A549 (cell line): ENCODE data around the gene OSBPL9. TPM values are rescaled to one million over a fixed set of nuclear protein-coding genes. Genes with fewer than 3 reads are reported as not detected.
"Not testable (repeated sequence)": the region's sequence is repeated elsewhere in the genome, so short reads cannot be mapped to it uniquely, and the experiment has no call there.

Experiments used
- ATAC-seq, 2 experiments: fragments of 200-7000 bp in 1 of 2; fragments of >200 bp in 1 of 2; cut with Nextera tagmentation in 1 of 2; cut with Tn5 transposase in 1 of 2; 3 replicates each; pipeline versions ENCODE4 v1.8.0 to v1.9.1; 2018 to 2020; ENCODE audit warnings: mild to moderate bottlenecking in 1 of 2, moderate library complexity in 1 of 2
- CTCF ChIA-PET: fragments of 300-600 bp; sonication (Branson Sonifier 250); formaldehyde crosslinking; extraction: SDS; loops from one replicate; lab custom pipeline; 2021; ENCODE audit warnings: antibody characterized with exemption, inconsistent platforms; lab: Yijun Ruan, JAX
- POLR2A ChIA-PET: fragments of 350-600 bp; formaldehyde crosslinking; extraction: SDS; loops from one replicate; lab custom pipeline; 2021; ENCODE audit warnings: antibody characterized with exemption, inconsistent platforms; lab: Yijun Ruan, JAX
- DNase-seq, 2 experiments: peaks; one replicate each; pipeline versions ENCODE4 v3.0.0 to v3.0.0-alpha.2; 2011 to 2016; ENCODE audit warnings: low read depth in 1 of 2, low spot score in 1 of 2
- FAIRE-seq: peaks from 2 replicates; lab custom pipeline; 2011; peaks lifted over from hg19 to GRCh38; lab: Jason Lieb, UNC
- H3K27ac ChIP-seq, 2 experiments: fragments of >200 bp; sonication (Bioruptor Twin); formaldehyde crosslinking; 3 replicates each; pipeline ENCODE4 v1.5.1; 2016 to 2017
- H3K4me1 ChIP-seq: fragments of >200 bp; sonication (Bioruptor Twin); formaldehyde crosslinking; 3 replicates; pipeline ENCODE4 v1.6.1; 2016
- H3K4me2 ChIP-seq: fragments of >200 bp; sonication (Bioruptor Twin); formaldehyde crosslinking; 3 replicates; pipeline ENCODE4 v1.6.1; 2016
- H3K4me3 ChIP-seq: fragments of >200 bp; sonication (Bioruptor Twin); formaldehyde crosslinking; 3 replicates; pipeline ENCODE4 v1.5.1; 2016
- H3K9me3 ChIP-seq: fragments of >200 bp; sonication (Bioruptor Twin); formaldehyde crosslinking; 3 replicates; pipeline ENCODE4 v1.6.1; 2016
- BHLHE40 ChIP-seq: IDR thresholded peaks from 2 replicates; pipeline ENCODE4 v1.6.1; 2012; ENCODE audit warnings: low read depth, low read length, inconsistent platforms
- CBX2 ChIP-seq: fragments of 200-600 bp; sonication (generic); IDR thresholded peaks from 2 replicates; pipeline ENCODE4 v1.6.1; 2016; ENCODE audit warnings: low read depth, mild to moderate bottlenecking, borderline replicate concordance
- CEBPB ChIP-seq, 2 experiments: fragments of >200 bp in 1 of 2; sonication (Bioruptor Twin) in 1 of 2; formaldehyde crosslinking in 1 of 2; IDR thresholded peaks; 2 replicates each; pipeline ENCODE4 v1.6.1; 2012 to 2016
- CHD2 ChIP-seq: fragments of 150-350 bp; IDR thresholded peaks from 2 replicates; pipeline ENCODE4 v1.6.1; 2014; ENCODE audit warnings: low read length; ENCODE audit not compliant: partially characterized antibody
- CHD4 ChIP-seq: fragments of 200-600 bp; sonication (generic); IDR thresholded peaks from 2 replicates; pipeline ENCODE4 v1.6.1; 2016; ENCODE audit warnings: antibody characterized with exemption, mild to moderate bottlenecking, borderline replicate concordance
- CTCF ChIP-seq: fragments of >200 bp; sonication (Bioruptor Twin); formaldehyde crosslinking; IDR thresholded peaks from 3 replicates; pipeline ENCODE4 v1.5.1; 2016
- EHF ChIP-seq: fragments of 250-450 bp; sonication (Bioruptor Pico); IDR thresholded peaks from 2 replicates; pipeline ENCODE4 v1.5.0; 2020; ENCODE audit warnings: mild to moderate bottlenecking
- ELK1 ChIP-seq: fragments of 150-350 bp; IDR thresholded peaks from 2 replicates; pipeline ENCODE4 v1.6.1; 2014; ENCODE audit warnings: low read depth, mild to moderate bottlenecking, low read length
- EP300 ChIP-seq, 2 experiments: fragments of >200 bp; sonication (Bioruptor Twin); formaldehyde crosslinking; IDR thresholded peaks; 2 replicates in 1 of 2; 3 replicates in 1 of 2; pipeline ENCODE4 v1.6.1; 2016 to 2017
- ESRRA ChIP-seq: fragments of 150-350 bp; IDR thresholded peaks from 2 replicates; pipeline ENCODE4 v1.6.1; 2014; ENCODE audit warnings: mild to moderate bottlenecking, low read length, borderline replicate concordance
- HOXA7 ChIP-seq: fragments of 250-450 bp; sonication (Bioruptor Pico); IDR thresholded peaks from 2 replicates; pipeline ENCODE4 v1.5.0; 2020; ENCODE audit warnings: mild to moderate bottlenecking, moderate library complexity
- JUN ChIP-seq, 2 experiments: fragments of >200 bp; sonication (Bioruptor Twin); formaldehyde crosslinking; IDR thresholded peaks; 2 replicates in 1 of 2; 3 replicates in 1 of 2; pipeline ENCODE4 v1.6.1; 2016 to 2017
- JUNB ChIP-seq: fragments of >200 bp; sonication (Bioruptor Twin); formaldehyde crosslinking; IDR thresholded peaks from 2 replicates; pipeline ENCODE4 v1.6.1; 2016
- KDM1A ChIP-seq: fragments of 200-600 bp; sonication (generic); IDR thresholded peaks from 2 replicates; pipeline ENCODE4 v1.6.1; 2016; ENCODE audit warnings: low read depth, mild to moderate bottlenecking
- KDM5A ChIP-seq: fragments of 200-600 bp; sonication (generic); IDR thresholded peaks from 2 replicates; pipeline ENCODE4 v1.6.1; 2016; ENCODE audit warnings: antibody characterized with exemption, mild to moderate bottlenecking
- NFE2L2 ChIP-seq: fragments of 150-350 bp; conservative IDR thresholded peaks from 2 replicates; pipeline ENCODE4 v1.6.1; 2014; ENCODE audit warnings: low read length
- POLR2A ChIP-seq: IDR thresholded peaks from 2 replicates; pipeline ENCODE4 v1.6.1; 2012; ENCODE audit warnings: mild to moderate bottlenecking, low read length
- POLR2AphosphoS2 ChIP-seq: conservative IDR thresholded peaks from 2 replicates; pipeline ENCODE4 v1.6.1; 2012; ENCODE audit warnings: low read length, improper control_type of control experiment, inconsistent platforms
- RAD21 ChIP-seq, 2 experiments: fragments of >200 bp in 1 of 2; sonication (Bioruptor Twin) in 1 of 2; formaldehyde crosslinking in 1 of 2; IDR thresholded peaks in 1 of 2; conservative IDR thresholded peaks in 1 of 2; 2 replicates in 1 of 2; 3 replicates in 1 of 2; pipeline ENCODE4 v1.6.1; 2012 to 2018; ENCODE audit warnings: inconsistent platforms in 1 of 2
- RCOR1 ChIP-seq: fragments of 150-350 bp; IDR thresholded peaks from 2 replicates; pipeline ENCODE4 v1.6.1; 2014; ENCODE audit warnings: antibody characterized with exemption, low read length, low read depth
- SMC3 ChIP-seq: fragments of >200 bp; sonication (Bioruptor Twin); formaldehyde crosslinking; IDR thresholded peaks from 3 replicates; pipeline ENCODE4 v1.6.1; 2018; ENCODE audit warnings: inconsistent platforms
- SREBF2 ChIP-seq: fragments of 450-650 bp; IDR thresholded peaks from 2 replicates; pipeline ENCODE4 v1.6.1; 2014; ENCODE audit warnings: mild to moderate bottlenecking, moderate library complexity
- TP53 ChIP-seq: fragments of 250-450 bp; sonication (Bioruptor Pico); IDR thresholded peaks from 2 replicates; pipeline ENCODE4 v1.5.0; 2021; ENCODE audit warnings: mild to moderate bottlenecking, moderate library complexity
- ZFP36 ChIP-seq: fragments of 450-650 bp; IDR thresholded peaks from 2 replicates; pipeline ENCODE4 v1.6.1; 2014; ENCODE audit warnings: borderline replicate concordance; ENCODE audit not compliant: partially characterized antibody
- ZNF302 ChIP-seq: fragments of 250-450 bp; sonication (Bioruptor Pico); IDR thresholded peaks from 2 replicates; pipeline ENCODE4 v1.9.0; 2021; ENCODE audit warnings: inconsistent platforms, mild to moderate bottlenecking, moderate library complexity
- ZSCAN20 ChIP-seq: fragments of 250-450 bp; sonication (Bioruptor Pico); IDR thresholded peaks from 2 replicates; pipeline ENCODE4 v1.8.0; 2022; ENCODE audit warnings: mild to moderate bottlenecking, moderate library complexity
- WGBS: methylation state at CpG from one replicate; pipeline ENCODE4 v1.1.6; 2017; ENCODE audit errors: missing lambda C conversion rate; 5-methylcytosine and 5-hydroxymethylcytosine counted together
- polyA plus RNA-seq, 4 experiments: library from polyadenylated mRNA; depleted of rRNA in 3 of 4; stranded (reverse); fragments of >200 nt; fragmentation: RNase III in 1 of 4; extraction: RNeasy Plus Mini Kit Qiagen cat#74134 plus additional on column Dnase treatment in 1 of 4; gene quantifications; 2 replicates in 3 of 4; 3 replicates in 1 of 4; pipeline ENCODE4 v1.2.3, GENCODE V29; 2011 to 2017
- TF ChIP-seq, protein P1 (sequence below): IDR thresholded peaks from 2 replicates; pipeline ENCODE4 v1.6.1; 2012

OSBPL9 gene
- polyA plus RNA-seq, 2 of the 4 experiments (the other 2 are of a cell fraction), result 52.6 to 93.7 TPM

DNA sequence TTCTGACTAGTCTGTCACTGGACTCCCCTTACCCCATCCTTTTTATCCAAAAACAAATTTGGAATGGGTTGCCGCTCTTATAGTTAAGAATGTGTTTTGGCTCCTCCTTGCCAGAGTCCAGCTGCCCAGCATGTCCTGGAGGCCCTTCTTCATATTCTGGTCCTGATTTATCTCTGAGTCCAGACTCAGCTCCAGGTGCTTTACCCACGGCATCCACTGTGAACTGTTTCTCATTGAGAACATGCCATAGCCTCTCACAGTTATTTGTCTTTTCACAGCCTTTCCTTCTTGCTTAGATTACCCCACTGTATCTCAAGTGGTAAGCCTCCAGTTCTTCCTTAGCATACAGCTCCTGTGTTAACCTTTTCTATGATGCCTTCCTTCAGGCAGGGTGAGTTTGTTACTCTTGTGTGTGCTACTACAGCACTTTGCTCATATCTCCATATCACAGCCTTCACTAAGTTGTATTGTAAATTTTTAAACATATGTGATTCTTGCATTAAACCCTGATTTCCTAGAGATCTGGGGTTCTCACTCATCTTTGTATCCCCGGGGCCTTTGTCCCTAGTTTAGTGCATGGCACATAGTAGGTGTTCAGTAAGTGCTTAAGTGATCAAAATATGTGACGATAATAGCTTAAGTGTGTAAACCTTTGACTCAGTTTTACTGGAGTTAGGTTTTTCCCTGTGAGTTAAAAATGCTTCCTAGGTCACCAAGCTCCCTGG, 116.0 kb downstream of the OSBPL9 start:
- Histone ChIP-seq H3K27ac (0 out of 6 replicates have a peak overlapping the region, but pooled peaks of 1 of the 2 experiments have one; percentile 34), H3K4me3 (no peak overlapping the region), H3K9me3 (no peaks in the 10 kb centered on the region), H3K4me2 (peak overlapping the region; percentile 92), H3K4me1 (peaks cover 72% of the 10 kb centered on the region)
- no peak for DNase-seq
- no peak for ATAC-seq
- CTCF ChIA-PET, result interaction anchor here (0.6 to 1.3 kb wide), 3 partner anchors 8 to 93 kb away, joined by 3 to 8 read pairs (median 4); no protein-coding TSS in a partner anchor
- POLR2A ChIA-PET, result no interaction called here
- no peak for TF ChIP-seq CHD4
- no peak for TF ChIP-seq BHLHE40
- no peak for TF ChIP-seq CHD2
- no peak for TF ChIP-seq CEBPB (IDR thresholded peaks at IDR 0.05)
- TF ChIP-seq HOXA7, result no peak
- TF ChIP-seq POLR2AphosphoS2, result no peak
- no peak for TF ChIP-seq JUNB
- TF ChIP-seq CBX2, result no peak
- no peak for TF ChIP-seq JUN (IDR thresholded peaks at IDR 0.05)
- no peak for TF ChIP-seq ZFP36
- TF ChIP-seq, protein P1, sequence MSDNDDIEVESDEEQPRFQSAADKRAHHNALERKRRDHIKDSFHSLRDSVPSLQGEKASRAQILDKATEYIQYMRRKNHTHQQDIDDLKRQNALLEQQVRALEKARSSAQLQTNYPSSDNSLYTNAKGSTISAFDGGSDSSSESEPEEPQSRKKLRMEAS, result no peak
- no peak for TF ChIP-seq TP53 (CRISPR knock-in tag)
- no peak for TF ChIP-seq SREBF2
- TF ChIP-seq ZNF302 (CRISPR knock-in tag), result no peak
- TF ChIP-seq KDM5A, result no peak
- TF ChIP-seq RAD21 (conservative IDR thresholded peaks at IDR 0.05 in 1 of 2, IDR thresholded peaks at IDR 0.05 in 1 of 2), result no peak
- TF ChIP-seq EP300 (IDR thresholded peaks at IDR 0.05), result no peak
- TF ChIP-seq NFE2L2, result no peak
- no peak for TF ChIP-seq CTCF
- TF ChIP-seq SMC3, result no peak
- 74% methylated on average over 4 of the region's 4 CpGs for WGBS
- FAIRE-seq, result no peak

- not testable (repeated sequence) for H3K4me3 ChIP-seq, H3K9me3 ChIP-seq, ATAC-seq, FAIRE-seq, DNase-seq
- Histone ChIP-seq H3K27ac (0 out of 6 replicates have a peak overlapping the region, but pooled peaks of 1 of the 2 experiments have one; percentile 25), H3K4me2 (peak overlapping the region; percentile 92), H3K4me1 (peaks cover 75% of the 10 kb centered on the region)
- 83% methylated on average over 7 of the region's 7 CpGs for WGBS
- ChIA-PET CTCF (interaction anchor here (0.6 to 1.2 kb wide), 2 partner anchors 9 to 94 kb away, joined by 3 to 4 read pairs; no protein-coding TSS in a partner anchor), POLR2A (interaction anchor here (0.6 kb wide), 1 partner anchor 305 kb away, joined by 3 read pairs; no protein-coding TSS in a partner anchor)
Measured at GRCh38 chr1:51733426-51733774, 116.5 kb downstream of the OSBPL9 start.

GRCh38 chr1:51733793-51734522, 117.1 kb downstream of the OSBPL9 start:
- no peak for FAIRE-seq
- CTCF ChIA-PET, result interaction anchor here (0.6 to 1.2 kb wide), 2 partner anchors 9 to 94 kb away, joined by 3 to 4 read pairs; no protein-coding TSS in a partner anchor
- DNase-seq, result no peak
- Histone ChIP-seq H3K27ac (no peak overlapping the region; a peak in 2 of 6 replicates), H3K4me1 (peaks cover 76% of the 10 kb centered on the region), H3K4me2 (peak overlapping the region; percentile 92), H3K4me3 (no peak overlapping the region), H3K9me3 (no peaks in the 10 kb centered on the region)
- POLR2A ChIA-PET, result interaction anchor here (0.6 kb wide), 1 partner anchor 306 kb away, joined by 3 read pairs; no protein-coding TSS in a partner anchor
- WGBS, result 54% methylated on average over 7 of the region's 7 CpGs
- no peak for ATAC-seq
- TF ChIP-seq KDM1A (no peak), ESRRA (no peak), RCOR1 (no peak), POLR2A (no peak), ZSCAN20 (CRISPR knock-in tag) (no peak), EHF (no peak), ELK1 (no peak), CHD2 (no peak), CTCF (no peak), POLR2AphosphoS2 (no peak), TP53 (CRISPR knock-in tag) (no peak)
